T47D (cell line): ENCODE measurements around the gene GLTP.

Source experiments
- DNase-seq, 2 experiments: peaks; one replicate each; pipeline versions ENCODE4 v3.0.0 to v3.0.0-alpha.2; 2011 to 2012; ENCODE audit warnings: low read depth in 1 of 2, low spot score in 1 of 2
- JUND ChIP-seq: IDR thresholded peaks from 2 replicates; pipeline ENCODE4 v1.6.1; 2012; ENCODE audit warnings: low read depth
- in situ Hi-C: cut with HindIII; loops from 2 replicates; pipeline ENCODE4 v1.10.0; 2016; ENCODE audit warnings: low sequenced_read_pairs, low pct_unique_long_range_greater_than_20kb

Gene GLTP

GRCh38 chr12:109829667-109830066, 50.7 kb downstream of the GLTP start:
- in situ Hi-C loops, result no loop called here
- no peak for TF ChIP-seq JUND
- no peak for DNase-seq

GRCh38 chr12:109828754-109829511, 51.4 kb downstream of the GLTP start:
- no peak for DNase-seq
- TF ChIP-seq JUND, result no peak
- in situ Hi-C loops, result no loop called here

GRCh38 chr12:109827566-109828550, 52.5 kb downstream of the GLTP start:
- in situ Hi-C loops, result no loop called here
- DNase-seq, result no peak
- TF ChIP-seq JUND, result no peak

- TF ChIP-seq JUND, result no peak
- in situ Hi-C loops, result no loop called here
Observed at GRCh38 chr12:109827080-109827479, 53.3 kb downstream of the GLTP start.

DNA sequence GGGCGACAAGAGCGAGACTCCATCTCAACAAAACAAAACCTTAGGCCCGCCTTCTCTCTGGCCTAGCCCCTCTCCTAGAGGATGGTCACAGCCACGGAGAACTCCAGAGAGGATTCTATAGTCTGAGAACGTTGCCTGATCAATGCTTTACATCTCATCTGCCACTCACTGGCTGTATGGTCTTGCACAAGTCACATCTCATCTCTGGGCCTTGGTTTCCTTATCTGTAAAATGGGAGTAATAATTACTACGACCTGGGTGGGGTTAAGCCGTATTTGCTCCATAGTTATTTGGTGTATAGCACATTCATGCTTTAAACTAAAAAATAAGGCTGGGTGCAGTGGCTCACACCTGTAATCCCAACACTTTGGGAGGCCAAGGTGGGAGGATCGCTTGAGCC, 55.6 kb downstream of the GLTP start:
- in situ Hi-C loops, result no loop called here
- no peak for TF ChIP-seq JUND
- no peak for DNase-seq

More at GRCh38 chr12:109827080-109827479, 53.3 kb downstream of the GLTP start:
- no peak for DNase-seq

DNA sequence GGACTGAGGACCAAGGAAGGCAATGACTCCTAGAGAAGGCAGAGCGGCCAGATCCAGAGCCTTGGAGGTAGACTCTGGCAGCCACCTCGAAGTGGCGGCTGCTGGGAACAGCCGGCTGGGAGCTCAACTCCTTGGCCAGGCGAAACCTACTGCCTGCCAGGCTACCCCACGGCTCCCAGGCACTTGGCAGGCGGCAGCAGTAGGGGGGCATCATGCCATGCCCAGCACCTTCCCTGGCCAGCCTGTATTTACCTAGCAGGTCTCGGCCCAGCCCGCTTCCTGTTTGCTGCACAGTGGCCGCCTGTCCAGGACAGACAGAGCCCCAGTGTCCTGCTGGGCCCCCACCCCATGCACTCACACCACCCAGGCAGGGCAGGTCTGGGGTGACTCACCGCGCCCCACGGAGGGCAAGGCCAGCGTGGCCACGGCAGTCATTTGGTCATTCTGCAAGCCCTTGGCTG, 57.4 kb downstream of the GLTP start:
- in situ Hi-C loops, result no loop called here
- no peak for DNase-seq
- TF ChIP-seq JUND, result no peak

- in situ Hi-C loops, result no loop called here
- no peak for DNase-seq
- TF ChIP-seq JUND, result no peak
Observed at GRCh38 chr12:109822416-109822815, 57.9 kb downstream of the GLTP start.

DNA sequence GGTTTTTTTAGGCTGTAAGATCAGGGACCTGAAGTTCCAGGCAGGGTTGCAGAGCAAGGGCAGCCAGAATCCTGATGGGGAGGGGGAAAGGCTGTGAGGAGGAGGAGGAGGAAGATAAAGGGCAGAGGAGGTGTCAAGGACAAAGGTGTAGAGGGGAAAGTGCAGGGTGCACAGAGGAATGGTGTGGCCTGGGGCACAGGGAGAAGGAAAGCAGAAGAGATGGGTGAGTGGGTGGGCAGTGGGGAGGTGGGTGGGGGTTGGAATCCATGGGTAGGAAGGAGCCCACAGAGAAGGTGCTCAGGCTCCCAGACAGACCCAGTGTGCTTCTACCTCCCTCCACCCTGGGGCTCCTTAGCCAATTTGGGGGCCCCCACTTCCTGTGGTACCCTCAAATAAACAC, 58.4 kb downstream of the GLTP start:
- DNase-seq, result no peak
- in situ Hi-C loops, result no loop called here
- TF ChIP-seq JUND, result no peak

DNA sequence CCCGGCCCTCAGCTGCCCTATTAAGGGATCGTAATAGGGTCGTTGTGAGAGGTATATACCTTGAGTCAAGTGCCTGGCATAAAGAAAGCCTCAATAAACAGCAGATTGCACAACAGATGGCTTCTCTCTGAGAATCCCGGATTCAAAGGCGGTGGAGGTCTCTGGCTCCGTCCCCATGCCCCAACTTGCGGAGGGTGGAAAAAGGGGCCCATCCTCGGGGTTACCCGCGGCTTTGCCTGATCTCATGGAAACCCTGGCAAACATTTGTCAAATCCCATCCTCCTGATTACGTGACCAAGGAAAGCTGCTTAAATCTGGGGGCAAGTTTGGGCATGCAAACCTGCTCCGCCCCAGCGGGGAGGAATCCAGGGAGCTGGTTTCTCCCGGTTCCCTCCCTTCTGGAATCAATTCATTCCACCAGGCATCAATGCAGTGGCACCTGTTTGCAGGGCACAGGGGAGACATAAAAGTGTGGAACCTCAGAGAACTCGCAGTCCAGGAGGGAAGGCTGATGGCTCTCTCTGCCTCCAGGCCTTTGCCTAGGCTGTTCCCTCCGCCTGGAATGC, 59.4 kb downstream of the GLTP start:
- in situ Hi-C loops, result no loop called here
- peak; percentile 64 to 75 for DNase-seq
- TF ChIP-seq JUND, result no peak

- peak; percentile 90 to 98 for DNase-seq
- in situ Hi-C loops, result no loop called here
- no peak for TF ChIP-seq JUND
Observed at GRCh38 chr12:109818905-109819500, 61.3 kb downstream of the GLTP start.

DNA sequence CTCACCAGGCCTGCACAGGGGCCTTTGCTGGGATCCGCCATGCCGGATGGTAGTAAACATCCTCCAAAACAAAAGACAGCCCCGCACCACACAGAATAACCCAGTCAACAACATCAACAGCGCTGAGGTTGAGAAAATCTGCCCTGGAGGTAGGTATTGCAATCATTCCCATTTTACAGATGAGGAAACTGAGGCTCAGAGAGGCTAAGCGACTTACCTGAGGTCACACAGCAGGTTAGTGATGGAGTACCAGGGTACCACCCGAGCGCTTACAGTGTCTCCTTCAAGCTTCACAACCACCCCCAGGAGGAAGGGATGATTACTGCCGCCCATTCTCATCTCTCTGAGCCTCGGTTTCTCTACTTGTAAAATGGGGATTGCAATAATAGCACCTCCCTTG, 62.1 kb downstream of the GLTP start:
- in situ Hi-C loops, result no loop called here
- no peak for DNase-seq
- TF ChIP-seq JUND, result no peak

DNA sequence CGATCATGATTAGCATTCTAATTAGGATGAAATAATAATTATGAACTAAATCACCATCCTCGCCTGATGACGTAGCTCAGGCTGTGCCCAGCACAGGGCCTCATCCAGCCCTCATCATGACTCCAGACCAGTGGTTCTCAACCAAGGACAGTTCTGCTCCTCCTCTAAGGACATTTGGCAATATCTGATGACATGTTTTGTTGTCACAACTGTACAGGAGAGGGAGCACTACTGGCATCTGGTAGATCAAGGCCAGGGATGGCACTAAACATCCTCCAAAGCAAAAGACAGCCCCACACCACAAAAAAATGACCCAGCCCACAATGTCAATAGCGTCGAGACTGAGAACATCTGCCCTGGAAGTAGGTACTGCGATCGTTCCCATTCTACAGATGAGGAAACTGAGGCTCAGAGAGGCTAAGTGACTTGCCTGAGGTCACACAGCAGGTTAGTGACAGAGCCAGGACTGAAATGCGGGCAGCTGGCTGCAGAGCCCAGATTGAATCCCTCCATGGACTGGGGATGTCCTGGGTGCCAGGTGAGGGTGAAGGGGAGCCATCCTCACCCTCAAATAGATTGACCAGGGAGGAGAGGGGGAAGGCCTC, 62.6 kb downstream of the GLTP start:
- DNase-seq, result no peak
- in situ Hi-C loops, result no loop called here
- TF ChIP-seq JUND, result no peak
